GM19023 (cell line): ENCODE results near the gene MPHOSPH9.
"Not testable (repeated sequence)": the region's sequence is repeated elsewhere in the genome, so short reads cannot be mapped to it uniquely, and the experiment has no call there.

Source experiments
- ATAC-seq: cut with Tn5 transposase; IDR thresholded peaks from one replicate; pipeline ENCODE4 v1.9.1; 2021; ENCODE audit warnings: mild to moderate bottlenecking, moderate library complexity; ENCODE audit not compliant: unreplicated experiment

MPHOSPH9 gene

GRCh38 chr12:123258593-123258992 lies 25.7 kb upstream of the MPHOSPH9 start:
- ATAC-seq: no peak

- no peak for ATAC-seq
These were observed 22.0 kb upstream of the MPHOSPH9 start for GRCh38 chr12:123254853-123255446.

- no peak for ATAC-seq
These were observed 20.9 kb upstream of the MPHOSPH9 start for GRCh38 chr12:123253641-123254459.

GRCh38 chr12:123252365-123252764 lies 19.4 kb upstream of the MPHOSPH9 start:
- ATAC-seq: not testable (repeated sequence)

GRCh38 chr12:123251403-123252076 lies 18.6 kb upstream of the MPHOSPH9 start:
- no peak for ATAC-seq

GRCh38 chr12:123250471-123251383 lies 17.8 kb upstream of the MPHOSPH9 start:
- no peak for ATAC-seq

- not testable (repeated sequence) for ATAC-seq
These were observed 16.2 kb upstream of the MPHOSPH9 start for GRCh38 chr12:123248996-123249741.

- not testable (repeated sequence) for ATAC-seq
These were observed 15.2 kb upstream of the MPHOSPH9 start for GRCh38 chr12:123248129-123248528.

GRCh38 chr12:123245678-123246077 lies 12.7 kb upstream of the MPHOSPH9 start:
- no peak for ATAC-seq

GRCh38 chr12:123243671-123244262 lies 10.8 kb upstream of the MPHOSPH9 start:
- ATAC-seq: no peak

GRCh38 chr12:123242116-123242904 lies 9.4 kb upstream of the MPHOSPH9 start:
- no peak for ATAC-seq

- ATAC-seq: no peak
These were observed 6.0 kb upstream of the MPHOSPH9 start for GRCh38 chr12:123238961-123239360.

GRCh38 chr12:123238330-123238682 lies 5.4 kb upstream of the MPHOSPH9 start:
- no peak for ATAC-seq

- ATAC-seq: no peak
These were observed 4.8 kb upstream of the MPHOSPH9 start for GRCh38 chr12:123237646-123238329.

- ATAC-seq: peak; percentile 19
These were observed 766 bp upstream of the MPHOSPH9 start for GRCh38 chr12:123233505-123234308.

GRCh38 chr12:123232472-123232806 lies 502 bp downstream of the MPHOSPH9 start:
- no peak for ATAC-seq

- no peak for ATAC-seq
These were observed 1.0 kb downstream of the MPHOSPH9 start for GRCh38 chr12:123231931-123232330.

GRCh38 chr12:123229051-123229450 lies 3.9 kb downstream of the MPHOSPH9 start:
- ATAC-seq: no peak
